ENCODE measurements around the gene C3orf52.
A peak's percentile ranks its signal among the peaks of the same experiment; 100 is the strongest.

Gene C3orf52

GRCh38 chr3:112136959-112137693 is 50.9 kb downstream of the C3orf52 start:
- DNase-seq (ENCODE audit: low read depth) = no peak
- peak; percentile 80 for TF ChIP-seq CTCF (conservative IDR thresholded peaks at IDR 0.05; ENCODE audit: low read depth, low read length)
- no peak overlapping the region for H3K4me3 ChIP-seq (ENCODE audit: low read length)

- no peak for TF ChIP-seq CTCF (conservative IDR thresholded peaks at IDR 0.05; ENCODE audit: low read depth, low read length)
- DNase-seq (ENCODE audit: low read depth) = no peak
- no peak overlapping the region for H3K4me3 ChIP-seq (ENCODE audit: low read length)
Observed at GRCh38 chr3:112137781-112138180, 51.6 kb downstream of the C3orf52 start.

DNA sequence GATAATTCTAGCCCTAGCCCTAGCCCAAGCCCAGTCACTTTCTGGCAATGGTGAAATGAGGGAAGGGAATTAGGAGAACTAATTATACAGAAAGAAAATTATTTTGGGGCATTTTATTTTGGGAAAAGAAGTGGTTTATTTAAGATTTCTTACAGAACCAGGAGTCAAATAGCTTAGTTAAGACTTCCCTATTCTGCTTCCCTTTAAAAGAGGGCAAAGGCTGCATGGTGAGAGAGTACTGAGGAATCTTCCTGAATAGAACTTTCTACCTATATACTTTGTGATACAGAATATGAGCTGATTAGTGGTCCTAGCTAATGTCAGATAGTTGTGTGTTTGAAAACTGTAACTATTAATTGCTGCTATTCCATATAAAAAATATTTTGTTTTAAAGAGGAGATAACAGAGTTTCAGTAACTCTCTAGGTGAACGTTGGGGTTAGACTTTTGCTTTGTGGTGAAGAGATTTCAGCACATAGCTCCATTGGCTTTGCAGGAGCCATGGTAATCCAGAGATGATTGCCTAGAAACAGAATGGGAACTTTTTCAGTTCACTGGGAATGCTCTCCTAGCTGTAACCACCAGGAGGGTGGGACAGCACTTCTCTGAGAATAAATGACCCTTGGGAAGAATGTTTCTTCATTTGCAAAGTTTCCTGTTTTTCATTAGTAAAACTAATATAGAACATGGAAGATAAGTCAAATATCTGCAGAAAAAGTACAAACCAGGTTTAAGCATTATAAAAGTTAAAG is 52.2 kb downstream of the C3orf52 start:
- no peak overlapping the region for H3K4me3 ChIP-seq (ENCODE audit: low read length)
- no peak for DNase-seq (ENCODE audit: low read depth)
- no peak for TF ChIP-seq CTCF (conservative IDR thresholded peaks at IDR 0.05; ENCODE audit: low read depth, low read length)

GRCh38 chr3:112140584-112140983 is 54.4 kb downstream of the C3orf52 start:
- DNase-seq (ENCODE audit: low read depth) = no peak
- no peak overlapping the region for H3K4me3 ChIP-seq (ENCODE audit: low read length)
- no peak for TF ChIP-seq CTCF (conservative IDR thresholded peaks at IDR 0.05; ENCODE audit: low read depth, low read length)

DNA sequence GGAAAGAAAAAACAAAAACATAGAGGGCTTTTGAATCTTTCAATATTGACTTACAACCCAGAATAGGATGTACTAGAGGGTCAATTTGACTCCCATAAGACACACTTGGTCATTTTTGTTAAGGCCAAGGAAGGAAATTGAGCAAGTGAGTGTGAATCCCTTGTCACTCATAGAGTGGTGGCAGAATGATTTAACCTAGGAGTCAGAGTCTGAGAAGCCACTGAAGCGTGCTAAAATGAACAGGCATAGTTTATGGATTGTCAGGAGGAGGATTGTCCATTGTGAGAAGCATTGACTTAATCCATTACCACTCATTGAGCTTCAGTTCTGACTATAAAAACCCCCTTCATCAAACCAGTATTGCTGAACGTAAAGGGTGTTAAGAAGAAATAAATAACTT is 55.1 kb downstream of the C3orf52 start:
- no peak overlapping the region for H3K4me3 ChIP-seq (ENCODE audit: low read length)
- no peak for TF ChIP-seq CTCF (conservative IDR thresholded peaks at IDR 0.05; ENCODE audit: low read depth, low read length)
- DNase-seq (ENCODE audit: low read depth) = no peak

GRCh38 chr3:112143251-112143650 is 57.1 kb downstream of the C3orf52 start:
- no peak overlapping the region for H3K4me3 ChIP-seq (ENCODE audit: low read length)
- no peak for DNase-seq (ENCODE audit: low read depth)
- no peak for TF ChIP-seq CTCF (conservative IDR thresholded peaks at IDR 0.05; ENCODE audit: low read depth, low read length)

DNA sequence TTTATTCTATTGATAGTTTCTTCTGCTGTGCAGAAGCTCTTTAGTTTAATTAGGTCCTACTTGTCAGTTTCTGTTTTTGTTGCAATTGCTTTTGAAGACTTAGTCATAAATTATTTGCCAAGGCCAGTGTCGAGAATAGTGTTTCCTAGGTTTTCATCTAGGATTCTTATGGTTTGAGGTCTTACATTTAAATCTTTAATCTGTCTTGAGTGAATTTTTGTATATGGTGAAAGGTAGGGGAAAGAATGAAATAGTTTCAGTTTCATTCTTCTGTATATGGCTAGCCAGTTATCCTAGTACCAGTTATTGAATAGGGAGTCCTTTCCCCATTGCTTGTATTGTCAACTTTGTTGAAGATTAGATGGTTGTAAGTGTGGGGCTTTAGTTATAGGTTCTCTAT is 57.5 kb downstream of the C3orf52 start:
- no peak for TF ChIP-seq CTCF (conservative IDR thresholded peaks at IDR 0.05; ENCODE audit: low read depth, low read length)
- DNase-seq (ENCODE audit: low read depth) = no peak
- no peak overlapping the region for H3K4me3 ChIP-seq (ENCODE audit: low read length)
